EH (cell line): ENCODE data around the gene ISOC1.

Experiments used
- DNase-seq: peaks from one replicate; pipeline ENCODE4 v3.0.0-alpha.2; 2015; ENCODE audit warnings: low read depth

Gene ISOC1

DNA sequence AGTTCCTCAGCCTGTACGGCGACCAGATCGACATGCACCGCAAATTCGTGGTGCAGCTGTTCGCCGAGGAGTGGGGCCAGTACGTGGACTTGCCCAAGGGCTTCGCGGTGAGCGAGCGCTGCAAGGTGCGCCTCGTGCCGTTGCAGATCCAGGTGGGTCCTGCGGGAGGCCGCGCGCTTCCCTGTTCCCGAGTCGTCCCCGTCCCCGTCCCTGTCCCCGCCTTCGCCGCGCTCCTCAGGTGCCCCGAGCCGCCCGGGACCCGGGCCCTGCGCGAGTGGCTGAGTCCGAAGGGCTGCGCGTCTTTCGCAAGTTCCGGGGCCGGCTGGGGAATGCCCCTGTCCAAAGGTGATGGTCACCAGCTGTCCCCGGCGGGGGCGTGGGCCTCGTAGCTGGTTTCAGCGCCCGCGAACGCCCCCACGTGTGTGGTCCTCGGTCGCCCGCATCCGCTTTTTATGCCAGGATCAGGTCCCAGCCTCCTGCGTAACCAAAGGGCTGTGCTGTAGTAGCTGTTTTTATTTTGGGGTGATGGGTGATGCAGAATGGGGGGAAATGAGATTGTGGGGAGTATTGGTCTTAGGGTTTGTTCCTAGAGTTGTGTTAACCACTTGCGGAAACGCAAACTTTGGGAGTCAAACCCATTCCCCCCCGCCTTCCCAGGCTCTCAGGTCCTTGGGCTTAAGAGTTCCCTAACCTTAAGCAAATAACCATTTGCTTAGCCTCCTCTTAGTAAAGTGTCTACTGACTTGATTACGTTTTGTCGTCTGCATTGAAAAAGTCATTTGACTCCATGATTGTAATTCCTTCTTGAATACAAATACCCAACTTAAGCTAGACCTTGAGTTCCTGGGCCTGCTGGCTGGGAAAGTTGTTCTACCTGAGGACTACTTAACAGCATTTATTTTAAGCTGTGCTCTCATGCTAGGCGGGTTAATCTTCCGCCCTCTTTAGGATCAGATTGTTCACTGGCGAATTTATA, 663 bp downstream of the ISOC1 start:
- peak; percentile 33 for DNase-seq

DNA sequence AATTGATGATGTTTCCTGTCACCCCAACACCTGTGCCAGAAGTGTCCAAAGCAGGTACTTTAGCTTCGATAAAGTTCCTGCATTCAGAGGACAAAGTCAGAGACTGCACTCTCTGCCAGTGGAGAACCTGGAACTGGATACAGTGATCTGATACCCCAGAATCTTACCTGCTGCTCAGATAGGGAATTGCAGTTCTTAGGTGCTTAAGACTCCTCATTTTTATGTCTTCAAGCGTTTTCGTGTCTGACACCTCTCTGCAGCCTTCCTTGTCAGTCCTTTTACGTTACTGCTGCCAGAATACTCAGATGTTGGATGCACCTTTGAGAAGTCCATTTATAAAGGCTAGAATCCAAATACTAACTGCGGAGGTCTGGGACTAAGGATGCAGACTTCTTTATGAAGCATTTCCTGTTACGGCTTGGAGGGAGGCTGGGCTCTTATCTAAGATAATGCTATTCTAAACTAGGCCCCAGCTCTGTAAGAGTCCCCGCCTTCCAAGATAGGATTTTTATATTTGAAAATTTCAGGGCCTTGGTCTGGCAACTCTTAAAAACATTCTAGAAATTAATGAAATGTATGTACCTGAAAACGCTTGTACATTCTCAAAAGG, 1.9 kb downstream of the ISOC1 start:
- no peak for DNase-seq

DNA sequence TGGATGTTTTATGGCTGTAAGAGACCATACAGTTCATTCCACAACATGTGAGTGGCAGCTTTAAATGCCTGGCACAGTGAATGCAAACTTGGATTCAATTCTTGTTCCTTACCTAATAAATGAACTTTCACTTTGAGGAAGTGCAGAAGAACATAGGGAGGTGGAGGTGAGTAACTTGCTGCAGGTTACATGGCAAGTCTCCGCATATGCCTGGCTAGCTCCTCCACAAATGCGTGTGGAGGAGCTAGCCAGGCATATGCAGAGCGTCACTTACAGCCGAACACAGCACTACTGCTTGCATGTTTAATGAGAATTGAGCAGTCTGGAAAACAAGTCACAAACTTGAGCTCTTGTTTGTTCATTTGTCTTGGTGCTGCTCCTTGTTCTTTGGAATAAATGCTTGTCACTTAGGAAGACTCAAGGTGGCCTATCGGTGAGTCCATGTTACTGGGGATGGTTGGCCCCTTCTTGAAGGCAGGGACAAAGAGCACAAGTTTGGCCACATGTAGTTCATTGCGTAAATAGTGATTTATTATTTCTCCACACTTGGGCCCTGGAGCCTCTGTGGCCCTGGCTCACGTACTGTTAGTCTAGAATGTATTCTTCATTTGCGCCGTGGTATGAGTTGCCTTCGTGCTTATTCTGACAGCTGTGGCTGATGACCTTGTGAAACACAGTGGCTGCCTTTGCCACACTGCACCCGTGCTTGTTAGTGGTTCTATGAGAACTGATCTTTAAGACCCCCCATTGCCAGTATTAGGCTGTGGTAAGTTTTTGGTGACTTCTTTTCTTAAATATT, 3.1 kb downstream of the ISOC1 start:
- DNase-seq = no peak

DNA sequence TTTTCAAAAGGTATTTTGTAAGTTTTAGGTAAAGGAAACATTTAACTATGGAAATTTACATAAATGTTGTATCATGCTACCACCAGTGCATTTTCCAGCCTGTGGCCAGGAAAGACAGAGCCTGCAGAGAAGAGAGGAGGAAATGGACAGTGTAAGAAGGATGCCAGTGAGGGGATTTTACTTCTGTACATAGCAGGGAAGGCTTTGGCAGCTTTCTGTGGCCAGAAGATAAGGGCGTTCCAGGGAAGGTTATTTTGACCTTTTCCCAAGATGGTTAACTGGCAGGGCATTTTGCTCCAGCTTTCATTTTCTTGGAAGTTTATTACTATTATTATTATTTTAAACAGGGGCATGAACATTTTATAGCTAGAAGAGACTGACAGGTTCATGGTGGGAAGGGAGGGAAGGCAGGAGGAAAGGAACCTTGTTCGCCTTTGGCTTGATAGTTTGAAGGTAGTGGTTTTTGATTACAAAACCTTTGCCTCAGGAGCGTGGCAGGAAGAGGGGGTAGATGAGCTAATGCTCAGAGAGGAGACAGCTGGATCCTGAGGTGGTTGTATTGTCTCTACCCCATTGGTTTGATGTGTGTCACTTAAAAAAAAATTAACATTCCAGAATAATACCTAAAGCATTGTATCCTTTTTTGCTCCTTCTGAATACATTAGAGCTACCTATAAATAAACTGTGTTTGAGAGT, 4.1 kb downstream of the ISOC1 start:
- DNase-seq = no peak

DNA sequence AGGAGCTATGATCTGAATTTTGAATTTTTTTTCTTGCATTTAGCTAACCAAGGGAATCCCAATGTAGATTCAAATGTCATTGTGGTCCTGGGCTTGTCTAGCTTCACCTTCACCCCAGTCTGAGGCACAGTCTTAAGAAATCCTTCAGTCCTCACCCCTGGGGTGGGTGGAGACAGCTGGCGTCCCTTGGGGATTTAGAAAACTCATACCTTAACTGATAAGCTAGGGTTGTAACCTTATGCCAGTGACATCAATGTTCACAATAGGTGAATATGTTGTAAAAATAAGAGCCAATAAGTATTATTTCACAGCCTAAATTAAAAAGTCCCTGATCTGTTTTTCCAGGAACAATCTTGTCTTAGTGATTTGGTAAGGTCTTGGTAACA, 4.6 kb downstream of the ISOC1 start:
- DNase-seq = no peak

DNA sequence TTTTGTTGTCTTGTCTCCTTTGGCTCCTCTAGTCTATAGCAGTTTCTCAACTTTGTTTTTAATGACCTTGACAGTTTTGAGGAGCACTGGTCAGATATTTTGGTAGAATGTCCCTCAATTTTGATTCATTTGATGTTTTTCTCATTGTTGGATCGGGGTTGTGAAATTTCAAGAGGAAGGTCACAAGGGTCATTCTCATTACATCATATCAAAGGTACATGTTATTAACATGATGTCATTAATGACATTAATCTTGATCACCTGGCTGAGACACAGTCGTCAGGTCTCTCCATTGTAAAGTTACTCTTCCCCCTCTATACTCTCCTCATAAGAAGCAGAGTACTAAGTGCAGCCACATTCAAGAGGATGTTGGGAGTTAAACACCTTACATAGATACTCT, 7.2 kb downstream of the ISOC1 start:
- DNase-seq = no peak

DNA sequence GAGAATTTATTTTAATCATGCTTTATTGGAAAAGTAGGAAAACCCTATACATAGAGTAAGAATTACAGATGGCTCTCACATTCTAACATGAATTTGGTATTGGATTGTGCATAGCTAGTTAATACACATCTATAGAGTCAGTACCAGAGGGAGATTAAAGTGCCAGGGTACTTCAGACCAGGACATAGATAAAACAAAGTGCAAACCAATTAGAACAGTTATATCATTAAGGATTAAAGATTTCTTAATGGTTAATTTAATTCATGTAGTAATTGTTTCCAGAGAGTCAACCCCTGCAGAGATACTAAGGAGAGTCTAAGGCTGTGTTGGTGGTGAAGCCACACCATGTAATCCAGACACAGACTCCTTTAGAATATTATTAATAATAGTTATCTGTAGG, 8.8 kb downstream of the ISOC1 start:
- DNase-seq = no peak

DNA sequence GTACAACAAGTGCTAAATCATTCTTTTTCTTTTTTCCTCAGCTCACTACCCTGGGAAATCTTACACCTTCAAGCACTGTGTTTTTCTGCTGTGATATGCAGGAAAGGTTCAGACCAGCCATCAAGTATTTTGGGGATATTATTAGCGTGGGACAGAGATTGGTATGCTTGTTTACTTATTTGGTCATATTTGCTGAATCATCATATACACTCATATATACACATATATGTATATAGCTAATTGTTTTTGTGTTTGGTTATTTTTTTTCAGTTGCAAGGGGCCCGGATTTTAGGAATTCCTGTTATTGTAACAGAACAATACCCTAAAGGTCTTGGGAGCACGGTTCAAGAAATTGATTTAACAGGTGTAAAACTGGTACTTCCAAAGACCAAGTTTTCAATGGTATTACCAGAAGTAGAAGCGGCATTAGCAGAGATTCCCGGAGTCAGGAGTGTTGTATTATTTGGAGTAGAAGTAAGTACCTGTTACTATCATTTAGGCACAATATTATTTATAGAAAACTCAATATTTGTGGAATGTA, 10.4 kb downstream of the ISOC1 start:
- DNase-seq = no peak

DNA sequence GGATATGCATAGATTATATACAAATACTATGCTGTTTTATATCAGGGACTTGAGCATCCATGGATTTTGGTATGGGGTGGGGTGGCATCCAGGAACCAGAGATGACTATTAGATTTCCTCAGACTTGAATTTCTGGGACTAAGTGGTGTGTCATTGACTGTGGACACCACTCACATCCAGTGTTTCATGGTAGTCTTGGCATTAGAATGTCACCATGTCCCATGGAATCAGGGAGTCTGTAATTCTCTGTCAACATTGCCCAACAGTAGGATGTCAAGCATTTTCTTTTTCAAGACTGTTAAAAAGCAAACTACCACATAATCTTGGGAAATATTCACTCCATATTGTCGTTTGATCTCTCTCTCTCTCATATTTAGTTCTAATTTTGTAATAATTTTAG, 13.1 kb downstream of the ISOC1 start:
- DNase-seq = no peak

DNA sequence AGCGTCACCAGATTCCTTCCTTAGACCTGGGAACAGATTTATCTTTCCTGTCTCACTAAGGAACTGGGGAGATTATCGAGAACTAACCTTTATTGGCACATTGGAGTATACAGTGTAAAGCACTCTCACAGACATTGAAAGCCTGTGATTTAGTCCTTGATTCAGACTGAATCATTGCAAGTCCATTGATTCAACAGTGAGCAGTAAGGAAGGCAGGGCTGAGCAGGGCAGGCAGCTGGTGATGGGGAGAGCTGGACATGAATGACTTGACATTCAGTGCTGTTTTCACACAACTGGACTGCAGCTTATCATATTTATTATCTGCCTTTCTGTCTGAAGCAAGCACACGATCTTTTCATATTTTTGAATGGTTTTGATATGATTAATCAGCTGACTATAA, 16.2 kb downstream of the ISOC1 start:
- peak; percentile 7 for DNase-seq

DNA sequence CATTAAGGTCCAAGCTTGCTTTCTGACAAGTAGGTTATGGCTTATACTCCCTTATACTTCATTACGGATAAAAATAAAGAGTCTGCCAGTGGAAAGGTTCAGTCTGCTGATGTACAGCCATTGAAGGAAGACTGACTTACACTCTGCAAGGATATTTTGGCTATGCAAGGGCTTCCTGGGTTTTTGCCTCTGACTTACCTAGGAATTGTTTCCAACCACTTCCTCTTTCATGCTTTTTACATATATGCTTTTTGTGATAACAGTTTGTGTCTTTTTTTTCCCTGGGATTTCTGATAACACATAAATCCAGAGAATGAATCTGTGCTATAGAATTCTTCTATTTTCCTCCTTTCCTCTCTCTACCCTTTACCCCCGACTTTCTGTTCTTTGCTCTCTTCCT, 16.8 kb downstream of the ISOC1 start:
- no peak for DNase-seq

DNA sequence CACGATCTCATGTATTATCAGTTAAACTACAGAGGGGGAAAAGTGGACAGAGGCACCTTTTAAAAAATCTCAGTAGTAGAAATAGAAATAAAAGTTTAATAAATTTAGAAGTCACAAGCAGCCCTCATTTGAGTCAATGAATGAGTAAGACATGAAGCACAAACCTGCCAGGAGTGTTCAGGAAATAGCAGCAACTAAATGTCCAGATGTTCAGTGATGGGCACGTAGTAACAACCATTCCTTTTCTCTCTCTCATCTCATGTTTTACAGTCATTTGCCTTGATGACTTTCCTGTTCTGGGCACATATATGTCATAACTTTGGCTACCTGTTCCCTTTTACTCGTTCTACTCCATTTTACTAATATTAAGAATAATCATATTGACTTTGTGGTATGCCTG, 17.7 kb downstream of the ISOC1 start:
- no peak for DNase-seq

DNA sequence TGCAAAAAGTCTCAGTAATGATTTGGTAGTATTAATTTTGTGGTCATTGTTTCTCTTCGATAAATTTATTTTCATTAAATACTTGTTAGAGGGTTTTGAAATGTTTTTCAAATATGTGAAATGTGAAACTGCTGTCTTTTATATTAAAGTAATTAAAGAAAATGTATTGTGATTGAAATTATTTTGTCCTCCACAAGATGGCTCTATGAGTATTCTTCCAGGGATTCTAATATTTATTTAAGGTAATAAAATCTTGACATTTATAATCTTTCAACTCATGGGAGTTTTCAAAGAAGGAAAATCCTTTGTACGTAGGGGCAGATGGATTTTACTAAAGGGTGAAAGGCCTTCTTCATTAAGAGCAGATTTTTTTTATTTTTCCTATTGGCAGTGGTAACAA, 19.3 kb downstream of the ISOC1 start:
- no peak for DNase-seq

DNA sequence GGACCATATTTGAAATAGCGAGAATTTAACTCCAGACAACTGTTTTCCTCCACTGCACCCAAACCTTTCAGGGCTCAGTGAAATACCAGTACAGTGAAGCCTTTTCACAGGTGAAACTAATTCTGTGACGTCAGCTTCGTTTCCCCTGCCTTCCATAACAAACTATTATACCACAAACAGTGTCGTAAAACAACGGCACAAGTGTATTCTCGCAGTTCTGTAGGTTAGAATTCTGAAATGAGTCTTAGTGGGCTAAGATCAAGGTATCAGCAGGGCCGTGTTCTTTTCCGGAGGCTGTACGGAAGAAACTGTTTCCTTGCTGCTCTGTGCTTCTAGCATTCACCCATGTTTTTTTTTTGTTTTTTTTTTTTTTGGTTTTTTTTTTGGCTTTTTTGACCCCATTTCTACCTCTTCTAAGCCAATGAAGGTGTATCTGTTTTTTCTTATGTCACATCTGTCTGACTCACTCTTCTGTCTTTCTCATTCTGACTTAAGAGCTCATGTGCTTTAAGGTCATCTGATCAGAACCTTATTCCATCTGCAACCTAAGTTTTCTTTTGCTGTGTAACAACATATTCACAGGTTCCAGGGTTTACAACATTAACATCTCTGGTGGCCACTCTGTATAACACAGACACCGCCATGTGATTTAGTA, 20.1 kb downstream of the ISOC1 start:
- DNase-seq = no peak

DNA sequence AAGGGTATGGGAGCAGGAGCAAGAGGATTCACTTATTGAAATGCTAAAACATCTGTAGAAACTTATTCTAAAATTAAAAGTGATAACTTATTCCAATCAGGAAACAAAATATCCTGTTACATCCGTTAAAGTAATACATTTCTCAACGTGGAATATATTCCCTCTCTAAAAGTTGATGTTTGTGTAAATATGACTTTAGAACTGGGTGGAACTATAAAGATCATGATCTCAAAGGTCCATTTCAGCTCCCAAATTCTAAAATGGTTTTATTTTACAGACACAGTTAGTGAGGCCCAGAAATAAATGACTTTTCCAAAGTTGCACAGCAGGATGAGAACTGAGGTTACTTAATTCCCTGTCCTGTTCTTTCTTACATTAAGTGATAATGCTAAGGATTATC, 21.1 kb downstream of the ISOC1 start:
- no peak for DNase-seq

DNA sequence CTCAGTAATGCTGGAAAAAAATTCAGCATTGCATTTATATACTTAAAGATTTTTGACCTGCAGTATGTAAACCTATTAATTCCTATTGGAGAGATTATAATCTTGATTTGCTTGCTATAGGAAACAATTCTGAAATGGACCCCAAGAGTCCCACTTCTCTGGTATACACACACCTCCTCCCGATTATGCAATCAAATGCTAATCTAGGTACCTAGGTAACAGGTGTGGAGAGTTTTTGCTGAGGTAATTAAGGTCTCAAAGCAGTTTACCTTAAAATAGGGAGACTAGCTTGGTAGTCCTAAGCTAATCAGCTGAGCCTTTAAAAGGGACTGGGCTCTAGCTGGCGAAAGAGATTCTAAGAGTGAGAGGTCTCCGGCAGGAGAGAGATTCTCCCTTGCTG, 22.2 kb downstream of the ISOC1 start:
- no peak for DNase-seq

DNA sequence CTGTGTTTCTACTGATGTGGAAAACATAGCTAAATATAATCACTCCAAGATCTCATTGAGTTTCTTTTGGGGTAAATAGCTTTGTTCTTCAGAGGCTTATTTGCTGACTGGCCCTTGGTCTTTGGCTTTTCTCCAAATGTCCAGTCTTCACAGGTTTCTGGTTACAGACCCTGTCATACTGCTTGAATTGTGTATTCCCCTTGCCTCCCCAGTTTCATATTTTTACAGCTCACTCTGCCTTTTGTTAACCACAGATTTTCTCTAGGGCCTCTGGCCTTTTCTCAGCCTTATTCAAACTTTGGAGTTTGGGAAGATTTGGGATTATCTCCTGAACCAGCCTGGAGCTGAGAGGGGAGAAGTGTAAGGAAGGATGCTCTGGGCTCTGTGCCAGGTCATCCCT, 23.9 kb downstream of the ISOC1 start:
- no peak for DNase-seq

DNA sequence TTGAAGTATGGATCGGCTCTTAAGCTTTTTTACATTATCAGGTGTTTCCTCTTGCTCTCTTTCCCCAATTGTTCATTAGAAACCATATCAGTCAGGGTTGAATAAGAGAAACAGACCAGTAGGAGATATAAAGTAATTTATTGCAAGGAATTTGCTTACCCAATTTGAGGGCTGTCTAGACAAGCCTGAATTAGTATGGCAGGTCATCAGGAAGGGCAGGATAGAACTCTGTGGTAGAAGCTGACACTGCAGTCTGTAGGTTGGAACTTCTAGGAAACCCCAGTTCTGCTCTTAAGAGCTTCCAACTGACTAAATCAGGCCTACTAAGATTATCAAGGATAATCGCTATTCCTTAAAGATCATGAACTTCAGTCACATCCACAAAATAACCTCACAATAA, 24.3 kb downstream of the ISOC1 start:
- no peak for DNase-seq

DNA sequence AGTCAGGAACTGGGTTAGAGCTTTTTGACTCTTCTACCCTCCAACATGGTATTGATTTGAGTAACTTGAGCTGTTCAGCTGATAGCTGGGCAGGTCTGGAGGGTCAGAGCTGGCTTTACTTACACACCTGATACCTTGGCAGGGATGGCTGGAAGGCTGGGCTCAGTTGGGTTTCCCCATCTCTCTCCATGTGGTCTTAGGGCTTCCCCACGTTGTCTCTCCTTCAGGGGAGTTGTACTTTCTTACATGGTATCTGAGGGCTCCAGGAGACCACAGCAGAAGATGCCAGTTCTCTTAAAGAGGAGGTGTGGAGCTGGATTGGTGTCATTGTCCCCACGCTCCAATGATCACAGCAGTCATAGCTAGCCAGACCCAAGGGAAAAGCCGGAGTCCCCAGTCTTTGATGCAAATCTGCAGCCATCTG, 25.6 kb downstream of the ISOC1 start:
- DNase-seq = no peak

DNA sequence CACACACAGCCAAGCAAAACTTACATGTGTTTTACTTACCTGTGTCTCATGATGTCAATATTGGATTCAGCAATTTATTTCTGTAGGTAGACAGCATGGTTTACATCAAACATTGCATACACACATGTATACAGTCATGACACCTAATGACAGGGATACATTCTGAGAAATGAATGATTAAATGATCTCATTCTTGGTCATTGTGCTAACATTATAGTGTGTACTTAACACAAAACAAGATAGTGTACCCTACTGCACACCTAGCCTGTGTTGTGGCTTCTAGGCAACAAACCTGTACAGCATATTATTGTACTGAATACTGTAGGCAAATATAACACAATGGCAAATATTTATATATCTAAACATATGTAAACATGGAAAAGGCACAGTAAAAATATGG, 28.0 kb downstream of the ISOC1 start:
- no peak for DNase-seq

DNA sequence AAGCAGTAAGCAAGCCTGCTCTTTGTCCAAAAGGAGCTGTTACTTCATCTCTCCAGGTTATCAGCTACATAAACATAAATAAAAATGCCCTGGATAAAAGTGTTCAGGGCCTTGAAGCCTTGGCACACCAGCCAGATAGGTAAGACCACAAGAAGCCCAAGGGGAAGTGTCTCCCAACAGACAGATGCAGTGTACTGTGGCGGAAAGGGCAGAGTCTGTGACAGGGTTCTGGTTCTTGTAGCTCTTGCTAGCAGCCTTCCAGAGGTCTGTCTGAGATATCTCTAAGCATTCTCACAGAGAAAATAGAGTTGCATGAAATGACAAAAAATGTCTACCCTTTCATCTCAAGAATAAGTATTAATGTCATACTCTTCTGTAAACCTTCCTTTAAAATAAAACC, 30.1 kb downstream of the ISOC1 start:
- DNase-seq = no peak
